ENCODE data around the gene PHF19. TPM values are rescaled to one million over a fixed set of nuclear protein-coding genes. Genes with fewer than 3 reads are reported as not detected.

The PHF19 gene
- polyA plus RNA-seq, 1 donor (not counting 4 experiments of a cell fraction or from before 2014, with no cell fraction given), result 11.7 TPM

DNA sequence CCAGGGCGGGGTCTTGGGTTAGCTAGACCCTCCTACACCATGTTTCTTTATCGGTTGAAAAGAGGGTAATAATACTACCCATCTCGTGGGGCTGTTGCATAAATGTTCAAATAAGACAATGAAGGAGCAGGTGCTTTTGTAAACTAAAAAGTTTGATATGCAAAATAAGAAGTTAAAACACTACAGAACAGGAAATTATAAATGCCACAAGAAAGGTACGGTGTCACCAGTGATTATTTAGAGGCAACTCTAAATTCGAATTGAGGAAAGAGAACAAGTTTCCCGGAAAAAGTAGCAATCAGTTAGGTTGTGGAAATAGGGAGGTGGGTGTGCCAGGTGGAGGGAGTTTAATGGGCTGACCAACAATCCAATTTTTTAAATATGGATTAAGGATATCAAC, 2.5 kb upstream of the PHF19 start:
- H2AFZ ChIP-seq (ENCODE audit: control insufficient read depth, low read length), result no peak overlapping the region
- no peaks in the 10 kb centered on the region for H3K9me1 ChIP-seq (ENCODE audit: control insufficient read depth, extremely low read depth, insufficient read depth, low read length)
- no peak for TF ChIP-seq EZH2 (IDR thresholded peaks at IDR 0.05; ENCODE audit: low read length)
- no peak for TF ChIP-seq CTCF (optimal IDR thresholded peaks at IDR 0.05 in 1 of 3, IDR thresholded peaks at IDR 0.05 in 1 of 3, conservative IDR thresholded peaks at IDR 0.05 in 1 of 3; ENCODE audit: extremely low read depth in 1 of 3, insufficient read depth in 2 of 3, low read length in 3 of 3)
- no peak overlapping the region for H3K4me3 ChIP-seq (ENCODE audit: control insufficient read depth in 2 of 3, extremely low read depth in 1 of 3, insufficient read depth in 2 of 3, low read depth in 1 of 3, low read length in 3 of 3)
- no peak for FAIRE-seq
- no peak for DNase-seq (ENCODE audit: low read depth, low spot score)
- no peak overlapping the region for H3K27ac ChIP-seq (ENCODE audit: control insufficient read depth, insufficient read depth, low read length)
- no peak overlapping the region for H3K9ac ChIP-seq (ENCODE audit: control insufficient read depth, extremely low read depth, insufficient read depth, low read length)
- no peaks in the 10 kb centered on the region for H3K9me3 ChIP-seq (ENCODE audit: control insufficient read depth, low read depth, low read length)
- H3K79me2 ChIP-seq (ENCODE audit: control insufficient read depth, insufficient read depth, low read length), result no peaks in the 10 kb centered on the region
- H3K27me3 ChIP-seq (ENCODE audit: control insufficient read depth, extremely low read depth, insufficient read depth, low read length), result peaks cover 4% of the 10 kb centered on the region
- H3K36me3 ChIP-seq (ENCODE audit: control insufficient read depth in 2 of 2, extremely low read depth in 1 of 2, insufficient read depth in 2 of 2, low read length in 2 of 2), result no peaks in the 10 kb centered on the region
- H3K4me2 ChIP-seq (ENCODE audit: control insufficient read depth, extremely low read depth, insufficient read depth, low read depth, low read length), result no peak overlapping the region
- peaks cover 17% of the 10 kb centered on the region for H3K4me1 ChIP-seq (ENCODE audit: control insufficient read depth, extremely low read depth, insufficient read depth, low read length)
- dilution Hi-C loops (cut with MboI; ENCODE audit: extremely low pct_ligation_motif_present, low sequenced_read_pairs), result no loop called here
- H4K20me1 ChIP-seq (ENCODE audit: control insufficient read depth, extremely low read depth, insufficient read depth, low read length), result no peaks in the 10 kb centered on the region

DNA sequence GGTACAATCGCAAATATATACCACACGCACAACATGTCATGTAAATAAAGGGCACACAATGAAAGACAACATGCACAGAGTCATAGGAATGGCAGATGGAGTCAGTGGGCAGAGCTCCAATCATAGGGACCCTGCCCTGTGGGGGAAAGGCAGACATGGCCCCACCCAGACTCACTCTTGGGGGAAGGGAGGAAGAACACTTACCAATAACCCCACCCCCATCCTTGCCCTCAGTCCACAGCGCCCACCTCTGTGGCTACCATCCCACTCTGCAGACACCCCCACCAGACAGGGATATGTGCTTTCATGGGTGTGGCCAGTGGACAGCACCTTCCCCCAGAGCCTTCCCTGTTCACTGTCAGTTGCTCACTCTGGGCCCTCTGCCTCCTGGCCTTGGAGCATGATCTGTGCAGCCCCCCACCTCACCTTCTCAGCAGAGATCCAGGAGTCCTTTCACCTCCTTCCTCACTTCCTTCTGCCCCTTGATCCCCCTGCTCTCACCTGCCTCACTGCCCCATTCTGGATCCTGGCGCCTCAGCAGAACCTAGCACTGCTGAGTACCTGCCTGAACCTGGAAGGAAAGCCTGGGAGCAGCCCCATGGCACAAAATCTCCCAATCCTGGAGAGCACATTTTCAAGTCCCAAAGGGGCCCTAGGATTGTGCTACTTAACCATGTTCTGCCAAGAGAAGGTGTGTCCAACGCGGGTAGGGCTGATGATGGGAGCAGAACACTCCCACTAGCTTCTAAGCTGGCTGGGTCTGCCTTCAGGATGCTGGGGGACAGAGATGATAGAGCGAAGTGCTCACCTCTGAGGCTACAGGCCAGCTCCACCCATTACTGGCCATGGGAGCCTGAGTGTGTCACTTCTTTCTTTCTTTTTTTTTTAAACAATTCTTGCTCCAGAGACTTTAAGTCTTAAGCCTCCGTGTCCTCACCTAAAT, 1.5 kb upstream of the PHF19 start:
- Histone ChIP-seq H3K27ac (ENCODE audit: control insufficient read depth, insufficient read depth, low read length) (no peak overlapping the region), H3K9ac (ENCODE audit: control insufficient read depth, extremely low read depth, insufficient read depth, low read length) (no peak overlapping the region), H3K79me2 (ENCODE audit: control insufficient read depth, insufficient read depth, low read length) (no peaks in the 10 kb centered on the region), H3K4me1 (ENCODE audit: control insufficient read depth, extremely low read depth, insufficient read depth, low read length) (peaks cover 27% of the 10 kb centered on the region), H3K9me1 (ENCODE audit: control insufficient read depth, extremely low read depth, insufficient read depth, low read length) (no peaks in the 10 kb centered on the region), H2AFZ (ENCODE audit: control insufficient read depth, low read length) (no peak overlapping the region), H4K20me1 (ENCODE audit: control insufficient read depth, extremely low read depth, insufficient read depth, low read length) (no peaks in the 10 kb centered on the region), H3K27me3 (ENCODE audit: control insufficient read depth, extremely low read depth, insufficient read depth, low read length) (no peaks in the 10 kb centered on the region), H3K9me3 (ENCODE audit: control insufficient read depth, low read depth, low read length) (no peaks in the 10 kb centered on the region), H3K36me3 (ENCODE audit: control insufficient read depth in 2 of 2, extremely low read depth in 1 of 2, insufficient read depth in 2 of 2, low read length in 2 of 2) (peaks cover 0 to 6% of the 10 kb centered on the region in 2 experiments), H3K4me3 (ENCODE audit: control insufficient read depth in 2 of 3, extremely low read depth in 1 of 3, insufficient read depth in 2 of 3, low read depth in 1 of 3, low read length in 3 of 3) (no peak overlapping the region), H3K4me2 (ENCODE audit: control insufficient read depth, extremely low read depth, insufficient read depth, low read depth, low read length) (peak overlapping the region; percentile 89)
- dilution Hi-C loops (cut with MboI; ENCODE audit: extremely low pct_ligation_motif_present, low sequenced_read_pairs), result no loop called here
- no peak for FAIRE-seq
- no peak for TF ChIP-seq CTCF (optimal IDR thresholded peaks at IDR 0.05 in 1 of 3, IDR thresholded peaks at IDR 0.05 in 1 of 3, conservative IDR thresholded peaks at IDR 0.05 in 1 of 3; ENCODE audit: extremely low read depth in 1 of 3, insufficient read depth in 2 of 3, low read length in 3 of 3)
- no peak for TF ChIP-seq EZH2 (IDR thresholded peaks at IDR 0.05; ENCODE audit: low read length)
- no peak for DNase-seq (ENCODE audit: low read depth, low spot score)
